Endothelial cell of umbilical vein (primary cell): ENCODE data around the gene RGS12. TPM values are rescaled to one million over a fixed set of nuclear protein-coding genes. Genes with fewer than 3 reads are reported as not detected.

Source experiments
- BruUV-seq: library from RNA; stranded (reverse); fragments of 400-500 nt; replicated peaks from 2 replicates; lab custom pipeline; 2021; lab: Mats Ljungman, UMichigan
- CTCF ChIA-PET: fragments of 300-600, 350-600 bp; sonication (Branson Sonifier 250); formaldehyde crosslinking; loops from one replicate; lab custom pipeline; 2021; ENCODE audit warnings: antibody characterized with exemption, inconsistent platforms; lab: Charles Lee
- POLR2A ChIA-PET: fragments of 300-600, 350-600 bp; sonication (Branson Sonifier 250); formaldehyde crosslinking; loops from one replicate; lab custom pipeline; 2021; ENCODE audit warnings: antibody characterized with exemption, inconsistent platforms; lab: Charles Lee
- DNase-seq: peaks from one replicate; pipeline ENCODE4 v3.0.0-alpha.2; 2011; ENCODE audit warnings: low read depth, low spot score
- FAIRE-seq: peaks from 2 replicates; lab custom pipeline; 2011; peaks lifted over from hg19 to GRCh38; lab: Jason Lieb, UNC
- H2AFZ ChIP-seq: 2 replicates; pipeline ENCODE4 v1.6.0; 2012; ENCODE audit warnings: low read depth, low read length, control low read depth, inconsistent platforms
- H3K27ac ChIP-seq: 2 replicates; pipeline ENCODE4 v1.5.1; 2011; ENCODE audit warnings: low read depth, mild to moderate bottlenecking, control low read depth, low read length, moderate library complexity; ENCODE audit not compliant: insufficient read depth
- H3K27me3 ChIP-seq, 2 experiments: 2 replicates each; pipeline versions ENCODE4 v1.6.0 to v1.6.1; 2011; ENCODE audit warnings: low read length in 2 of 2, mixed read lengths in 1 of 2; ENCODE audit not compliant: control insufficient read depth in 2 of 2, insufficient read depth in 2 of 2
- H3K36me3 ChIP-seq, 2 experiments: 2 replicates in 1 of 2; 3 replicates in 1 of 2; pipeline ENCODE4 v1.5.1; 2011; ENCODE audit warnings: low read length in 2 of 2, mild to moderate bottlenecking in 1 of 2, moderate library complexity in 1 of 2; ENCODE audit not compliant: control insufficient read depth in 2 of 2, insufficient read depth in 2 of 2; ENCODE audit errors: extremely low read depth in 1 of 2
- H3K4me1 ChIP-seq: 3 replicates; pipeline ENCODE4 v1.5.1; 2011; ENCODE audit warnings: mild to moderate bottlenecking, low read length; ENCODE audit not compliant: control insufficient read depth, insufficient read depth; ENCODE audit errors: extremely low read depth
- H3K4me2 ChIP-seq: 2 replicates; pipeline ENCODE4 v1.6.1; 2011; ENCODE audit warnings: low read length, control low read depth, mixed read lengths; ENCODE audit not compliant: insufficient read depth
- H3K4me3 ChIP-seq, 3 experiments: fragments of 200-600 bp in 1 of 3; sonication (generic), shearing (Covaris generic) in 1 of 3; replicated peaks in 1 of 3; 2 replicates each; pipeline ENCODE4 v1.5.1; 2011 to 2016; ENCODE audit warnings: control low read depth in 3 of 3, low read length in 3 of 3, mild to moderate bottlenecking in 2 of 3, inconsistent platforms in 1 of 3, low read depth in 1 of 3, moderate library complexity in 1 of 3; ENCODE audit not compliant: insufficient read depth in 1 of 3
- H3K79me2 ChIP-seq: 2 replicates; pipeline ENCODE4 v1.6.0; 2012; ENCODE audit warnings: low read length, inconsistent platforms; ENCODE audit not compliant: control insufficient read depth, insufficient read depth
- H3K9ac ChIP-seq: replicated peaks from 2 replicates; pipeline ENCODE3; 2011; ENCODE audit warnings: low read length, control low read depth; ENCODE audit not compliant: insufficient read depth; ENCODE audit errors: extremely low read depth
- H3K9me1 ChIP-seq: replicated peaks from 3 replicates; pipeline ENCODE4 v1.6.0; 2011; ENCODE audit warnings: mild to moderate bottlenecking, low read length; ENCODE audit not compliant: control insufficient read depth, insufficient read depth; ENCODE audit errors: extremely low read depth
- H3K9me3 ChIP-seq: replicated peaks from 2 replicates; pipeline ENCODE4 v1.5.1; 2012; ENCODE audit warnings: low read length, inconsistent platforms; ENCODE audit not compliant: control insufficient read depth, insufficient read depth
- H4K20me1 ChIP-seq: replicated peaks from 2 replicates; pipeline ENCODE3; 2011; ENCODE audit warnings: mild to moderate bottlenecking, low read length; ENCODE audit not compliant: control insufficient read depth, insufficient read depth; ENCODE audit errors: extremely low read depth
- CTCF ChIP-seq, 2 donors: IDR thresholded peaks; 1 replicate in 1 of 2; 2 replicates in 1 of 2; pipeline ENCODE4 v1.5.1; 2011; ENCODE audit warnings: low read length in 2 of 2, mild to moderate bottlenecking in 2 of 2, moderate library complexity in 2 of 2, control low read depth in 1 of 2, inconsistent platforms in 1 of 2, low read depth in 1 of 2; ENCODE audit not compliant: insufficient read depth in 1 of 2; ENCODE audit errors: extremely low read depth in 1 of 2
- EZH2 ChIP-seq: IDR thresholded peaks from 2 replicates; pipeline ENCODE4 v1.6.1; 2012; ENCODE audit warnings: borderline replicate concordance, low read depth, mild to moderate bottlenecking, moderate library complexity, low read length, inconsistent platforms; ENCODE audit not compliant: severe bottlenecking
- FOS ChIP-seq: IDR thresholded peaks from 2 replicates; pipeline ENCODE4 v1.6.1; 2011; ENCODE audit warnings: mild to moderate bottlenecking, low read length, moderate library complexity, borderline replicate concordance; ENCODE audit not compliant: insufficient read depth
- GATA2 ChIP-seq: IDR thresholded peaks from 2 replicates; pipeline ENCODE4 v1.7.0; 2011; ENCODE audit warnings: low read depth, mild to moderate bottlenecking, moderate library complexity, mixed read lengths, low read length; ENCODE audit not compliant: insufficient read length, insufficient read depth
- JUN ChIP-seq: IDR thresholded peaks from 2 replicates; pipeline ENCODE4 v1.6.1; 2011; ENCODE audit warnings: borderline replicate concordance, low read depth; ENCODE audit not compliant: insufficient read length, insufficient read depth
- MYC ChIP-seq: IDR thresholded peaks from one replicate; pipeline ENCODE4 v1.6.1; 2011; ENCODE audit warnings: mild to moderate bottlenecking, low read depth, low read length
- POLR2A ChIP-seq: IDR thresholded peaks from 2 replicates; pipeline ENCODE4 v1.6.1; 2012; ENCODE audit warnings: low read depth, mild to moderate bottlenecking, control low read depth, low read length
- POLR2AphosphoS5 ChIP-seq: IDR thresholded peaks from 2 replicates; pipeline ENCODE4 v1.6.1; 2012; ENCODE audit warnings: low read depth, mild to moderate bottlenecking, control low read depth, low read length, moderate library complexity; ENCODE audit not compliant: insufficient read depth
- dilution Hi-C: fragments of 300-500 bp; cut with MboI; formaldehyde crosslinking; loops from one replicate; pipeline ENCODE4 v1.15.0; 2019; ENCODE audit warnings: low sequenced_read_pairs; ENCODE audit not compliant: extremely low pct_ligation_motif_present
- intact Hi-C: fragments of 100-400 bp; cut with micrococcal nuclease; formaldehyde crosslinking; loops from one replicate; pipeline ENCODE4 v1.10.0; 2022
- polyA plus RNA-seq, 4 experiments: library from polyadenylated mRNA; depleted of rRNA in 3 of 4; stranded (reverse) in 3 of 4; unstranded in 1 of 4; fragments of >200 nt; gene quantifications; 2 replicates each; pipeline versions ENCODE4 v1.2.1 to v1.2.3, GENCODE V29; 2011 to 2012; ENCODE audit warnings: missing spikeins in 1 of 4
- total RNA-seq: library from RNA; stranded (reverse); gene quantifications from 2 replicates; pipeline ENCODE4 v1.2.3, GENCODE V29; 2021
- TF ChIP-seq, protein P1 (sequence below): IDR thresholded peaks from 2 replicates; pipeline ENCODE4 v1.6.1; 2011; ENCODE audit not compliant: insufficient read depth, insufficient read length

The RGS12 gene
- total and polyA plus RNA-seq, 2 donors (not counting 3 experiments of a cell fraction or from before 2014, with no cell fraction given) = 65.2 to 75.4 TPM

- Histone ChIP-seq H3K36me3 (no peaks in the 10 kb centered on the region), H3K79me2 (peaks cover 33% of the 10 kb centered on the region), H3K4me1 (peaks cover 31% of the 10 kb centered on the region), H3K27ac (no peak overlapping the region), H4K20me1 (no peaks in the 10 kb centered on the region), H2AFZ (no peak overlapping the region), H3K27me3 (no peaks in the 10 kb centered on the region), H3K9me1 (no peaks in the 10 kb centered on the region), H3K9ac (no peak overlapping the region), H3K4me2 (no peak overlapping the region), H3K9me3 (no peaks in the 10 kb centered on the region), H3K4me3 (no peak overlapping the region)
- POLR2A ChIA-PET = interaction anchor here (1.2 kb wide), 1 partner anchor 43 kb away, joined by 4 read pairs; the partner anchor contains the start of gene RGS12
- BruUV-seq = no TSS peak
- FAIRE-seq (no peak), DNase-seq (peak; percentile 43)
- dilution Hi-C loops (no loop called here), intact Hi-C loops (no loop called here)
- TF ChIP-seq CTCF (IDR thresholded peaks at IDR 0.05; ENCODE audit: extremely low read depth in 1 of 2, insufficient read depth in 1 of 2, low read depth in 1 of 2, low read length in 2 of 2) = no peak
- TF ChIP-seq POLR2A = no peak
- no peak for TF ChIP-seq POLR2AphosphoS5
- no peak for TF ChIP-seq MYC
- TF ChIP-seq GATA2 = no peak
- TF ChIP-seq FOS = no peak
- CTCF ChIA-PET = no interaction called here
These were observed 42.6 kb downstream of the RGS12 start for GRCh38 chr4:3335385-3335784.

DNA sequence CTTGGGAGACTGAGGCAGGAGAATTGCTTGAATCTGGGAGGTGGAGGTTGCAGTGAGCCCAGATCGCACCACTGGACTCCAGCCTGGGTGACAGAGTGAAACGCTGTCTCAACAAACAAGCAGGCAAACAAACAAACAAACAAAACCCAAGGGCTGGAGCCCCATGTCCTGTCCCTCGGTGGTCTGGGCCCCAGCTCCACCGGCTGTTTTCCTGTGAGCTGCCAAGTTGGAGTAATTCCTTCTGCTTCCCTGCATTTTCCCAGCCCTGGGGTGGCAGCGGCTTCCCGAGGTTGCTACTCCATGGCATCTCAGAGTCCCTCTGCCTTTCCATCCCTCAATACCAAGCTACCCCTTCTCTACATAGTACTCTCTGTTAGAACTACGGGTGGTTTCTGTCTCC is 43.2 kb downstream of the RGS12 start:
- POLR2A ChIA-PET = interaction anchor here (1.2 kb wide), 1 partner anchor 44 kb away, joined by 4 read pairs; the partner anchor contains the start of gene RGS12
- H4K20me1 ChIP-seq = no peaks in the 10 kb centered on the region
- H3K4me1 ChIP-seq = peaks cover 25% of the 10 kb centered on the region
- no peak overlapping the region for H3K4me2 ChIP-seq
- intact Hi-C loops (no loop called here), dilution Hi-C loops (no loop called here)
- CTCF ChIA-PET = no interaction called here
- FAIRE-seq (no peak), DNase-seq (no peak)
- H3K4me3 ChIP-seq = no peak overlapping the region
- H3K9me1 ChIP-seq = no peaks in the 10 kb centered on the region
- no peak overlapping the region for H2AFZ ChIP-seq
- no peaks in the 10 kb centered on the region for H3K27me3 ChIP-seq
- no peak overlapping the region for H3K9ac ChIP-seq
- TF ChIP-seq EZH2 (no peak), GATA2 (no peak), POLR2AphosphoS5 (no peak), JUN (no peak), MYC (no peak), FOS (no peak), POLR2A (no peak), CTCF (IDR thresholded peaks at IDR 0.05; ENCODE audit: extremely low read depth in 1 of 2, insufficient read depth in 1 of 2, low read depth in 1 of 2, low read length in 2 of 2) (no peak)
- TF ChIP-seq, protein P1, sequence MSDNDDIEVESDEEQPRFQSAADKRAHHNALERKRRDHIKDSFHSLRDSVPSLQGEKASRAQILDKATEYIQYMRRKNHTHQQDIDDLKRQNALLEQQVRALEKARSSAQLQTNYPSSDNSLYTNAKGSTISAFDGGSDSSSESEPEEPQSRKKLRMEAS = no peak
- H3K9me3 ChIP-seq = no peaks in the 10 kb centered on the region
- peaks cover 35% of the 10 kb centered on the region for H3K79me2 ChIP-seq
- BruUV-seq = no TSS peak
- H3K27ac ChIP-seq = no peak overlapping the region
- H3K36me3 ChIP-seq = no peaks in the 10 kb centered on the region
